Cortex of kidney (tissue), 1 donor: ENCODE measurements around the gene PRXL2B.
"Not testable (repeated sequence)": the region's sequence is repeated elsewhere in the genome, so short reads cannot be mapped to it uniquely, and the experiment has no call there.

Experiments
- DNase-seq: peaks from one replicate; lab custom pipeline; 2025; lab: John Stamatoyannopoulos, UW

PRXL2B gene, protein sequence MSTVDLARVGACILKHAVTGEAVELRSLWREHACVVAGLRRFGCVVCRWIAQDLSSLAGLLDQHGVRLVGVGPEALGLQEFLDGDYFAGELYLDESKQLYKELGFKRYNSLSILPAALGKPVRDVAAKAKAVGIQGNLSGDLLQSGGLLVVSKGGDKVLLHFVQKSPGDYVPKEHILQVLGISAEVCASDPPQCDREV

DNA sequence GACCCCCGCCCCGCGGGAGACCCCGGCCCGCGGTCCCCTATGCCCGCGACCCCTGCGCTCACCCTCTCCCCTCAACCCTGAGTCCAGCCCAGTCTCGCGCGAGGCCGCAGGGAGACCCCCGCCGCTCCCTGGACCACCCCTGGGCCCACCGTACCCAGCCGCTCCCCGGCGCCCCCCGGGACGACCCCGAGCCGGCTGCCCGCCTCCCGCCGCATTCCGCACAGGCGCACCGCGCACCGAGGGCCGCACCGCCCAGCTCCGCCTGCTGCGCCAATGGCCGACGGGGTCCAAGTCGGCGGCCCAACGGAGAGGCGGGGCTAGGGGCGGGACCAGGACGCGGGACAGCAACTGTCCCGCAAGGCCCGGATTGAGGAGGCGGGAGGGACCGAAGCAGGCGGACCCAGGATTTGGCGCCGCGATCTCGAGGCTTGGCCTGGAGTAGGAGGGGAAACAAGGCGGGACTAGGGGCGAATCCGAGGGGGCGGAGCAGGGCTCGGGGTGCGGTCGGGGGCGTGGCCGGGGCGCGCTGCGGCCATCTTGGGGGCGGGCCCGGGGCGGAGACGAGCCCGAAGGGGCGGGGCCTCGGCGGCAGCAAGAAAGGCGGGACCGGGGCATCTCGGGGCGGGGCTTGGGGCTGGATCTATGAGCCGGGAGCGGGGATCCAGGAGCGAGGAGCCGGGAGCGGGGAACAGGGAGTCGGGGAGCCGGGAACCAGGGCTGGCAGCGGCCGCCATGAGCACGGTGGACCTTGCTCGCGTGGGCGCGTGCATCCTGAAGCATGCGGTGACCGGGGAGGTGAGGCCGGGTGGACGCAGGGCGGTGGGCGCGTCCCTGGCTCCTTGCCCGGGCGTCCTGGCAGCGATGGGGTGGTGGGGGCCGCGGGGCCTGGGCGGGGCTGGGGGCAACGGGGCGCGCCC, at the start of gene PRXL2B:
TSS of gene PRXL2B (plus strand) at position 624 of the 917 bp plus-strand sequence. CDS start at position 733, 109 bp downstream.
- DNase-seq = peak; percentile 99

DNA sequence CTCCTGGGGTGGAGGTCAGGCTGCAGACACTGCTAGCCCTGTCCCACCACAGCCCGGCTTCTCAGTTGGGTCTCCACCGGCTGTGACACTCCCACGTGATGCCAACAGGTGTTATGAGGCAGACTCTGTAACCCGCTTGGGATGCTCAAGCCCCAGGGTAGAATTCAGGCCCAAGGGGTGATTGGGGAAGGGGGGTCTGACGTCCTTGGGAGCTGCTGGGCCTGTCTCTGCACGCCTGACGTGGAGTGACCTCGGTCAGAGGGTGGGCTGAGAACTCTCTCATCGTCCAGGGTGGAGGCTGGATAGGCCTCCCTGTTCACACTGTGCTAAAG, 48.8 kb upstream of the PRXL2B start:
- no peak for DNase-seq

DNA sequence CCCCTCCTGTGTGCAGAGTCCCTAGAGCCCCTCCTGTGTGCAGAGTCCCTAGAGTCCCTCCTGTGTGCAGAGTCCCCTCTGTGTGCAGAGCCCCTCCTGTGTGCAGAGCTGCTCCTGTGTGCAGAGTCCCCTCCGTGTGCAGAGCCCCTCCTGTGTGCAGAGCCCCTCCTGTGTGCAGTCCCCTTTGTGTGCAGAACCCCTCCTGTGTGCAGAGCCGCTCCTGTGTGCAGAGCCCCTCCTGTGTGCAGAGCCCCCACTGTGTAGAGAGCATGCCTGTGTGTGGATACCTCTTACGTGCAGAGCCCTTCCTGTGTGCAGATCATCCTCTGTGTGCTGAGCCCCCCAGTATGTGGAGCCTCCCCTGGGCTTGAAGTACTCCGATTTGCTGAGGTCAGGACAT, 48.2 kb upstream of the PRXL2B start:
- DNase-seq = no peak

DNA sequence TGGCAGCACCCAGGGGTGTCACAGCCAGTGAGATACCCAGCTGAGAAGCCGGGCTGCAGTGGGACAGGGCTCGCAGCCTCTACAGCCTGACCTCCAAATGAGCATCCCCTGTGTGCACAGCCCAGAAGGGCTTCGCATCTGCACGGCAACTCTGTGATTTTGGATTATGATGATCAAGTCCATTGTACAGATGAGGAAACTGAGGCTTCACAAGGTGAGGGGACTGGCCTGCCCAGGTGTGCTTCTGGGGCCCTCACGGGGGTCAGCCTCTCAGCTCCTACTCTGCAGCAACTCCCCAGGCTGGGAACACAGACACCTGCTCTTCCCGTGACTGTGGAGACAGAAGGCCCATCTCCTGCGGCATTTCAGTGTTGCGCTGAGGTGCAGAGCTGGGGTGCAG, 47.7 kb upstream of the PRXL2B start:
- no peak for DNase-seq

DNA sequence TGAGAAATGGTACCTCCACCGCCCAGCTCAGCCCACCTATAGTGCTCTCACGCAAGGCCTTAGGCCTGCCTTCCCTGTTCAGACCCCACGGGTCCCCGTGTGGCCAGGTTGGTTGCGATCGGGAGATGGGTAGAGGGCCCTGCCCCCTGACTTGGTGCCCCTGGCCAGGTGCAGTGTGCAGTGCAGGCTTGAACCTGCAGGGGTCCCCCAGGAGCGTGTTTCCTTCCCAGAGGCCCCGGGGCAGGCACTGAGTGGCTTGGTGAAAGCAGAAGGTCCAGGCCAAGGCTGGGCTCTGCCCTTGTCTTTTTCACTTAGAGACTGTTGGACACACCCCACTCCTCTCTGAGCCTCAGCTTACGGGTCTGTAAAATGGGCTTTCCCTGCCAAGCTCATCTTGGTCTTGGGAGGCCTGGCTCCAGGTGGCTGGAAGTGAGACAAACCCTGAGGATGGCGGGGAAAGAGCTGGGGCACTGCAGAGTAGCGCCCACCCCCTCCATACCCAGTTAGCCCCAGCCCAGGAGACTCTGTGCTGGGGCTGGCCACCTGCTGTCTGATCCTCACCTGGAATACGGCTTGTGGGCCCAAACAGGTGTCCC, 47.2 kb upstream of the PRXL2B start:
- DNase-seq = no peak

DNA sequence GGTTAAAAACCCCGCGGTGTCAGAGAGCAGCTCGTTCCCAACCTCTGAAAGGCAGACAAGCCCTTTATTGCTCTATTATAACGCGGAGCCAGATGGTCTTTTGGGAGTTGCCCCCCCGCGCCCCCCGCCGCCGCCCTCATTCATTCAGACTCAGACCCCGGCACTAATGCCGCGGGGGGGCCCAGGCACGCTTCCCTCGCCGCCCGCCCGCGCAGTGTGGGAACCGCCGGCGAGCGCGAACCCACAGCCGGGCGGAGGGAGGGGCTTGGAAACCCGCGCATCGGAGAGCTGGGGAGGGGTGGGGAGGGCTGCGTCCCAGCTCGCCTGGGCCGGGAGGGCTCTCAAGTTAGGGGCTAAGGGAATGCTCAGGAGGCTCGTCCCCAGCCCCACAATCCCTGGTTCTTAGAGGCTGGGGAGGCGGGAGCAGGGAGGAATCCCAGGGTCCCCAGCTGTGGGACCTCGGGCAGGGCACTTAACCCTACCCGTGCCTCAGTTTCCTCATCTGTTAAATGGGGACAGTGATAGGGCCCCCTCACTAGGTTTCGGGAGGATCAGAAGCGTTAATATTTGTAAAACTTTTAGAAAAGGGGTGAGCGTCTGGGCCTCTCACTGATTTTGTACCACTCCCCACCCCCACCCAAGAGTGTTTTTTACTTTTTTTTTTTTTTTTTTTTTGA, 45.6 kb upstream of the PRXL2B start:
- no peak for DNase-seq

DNA sequence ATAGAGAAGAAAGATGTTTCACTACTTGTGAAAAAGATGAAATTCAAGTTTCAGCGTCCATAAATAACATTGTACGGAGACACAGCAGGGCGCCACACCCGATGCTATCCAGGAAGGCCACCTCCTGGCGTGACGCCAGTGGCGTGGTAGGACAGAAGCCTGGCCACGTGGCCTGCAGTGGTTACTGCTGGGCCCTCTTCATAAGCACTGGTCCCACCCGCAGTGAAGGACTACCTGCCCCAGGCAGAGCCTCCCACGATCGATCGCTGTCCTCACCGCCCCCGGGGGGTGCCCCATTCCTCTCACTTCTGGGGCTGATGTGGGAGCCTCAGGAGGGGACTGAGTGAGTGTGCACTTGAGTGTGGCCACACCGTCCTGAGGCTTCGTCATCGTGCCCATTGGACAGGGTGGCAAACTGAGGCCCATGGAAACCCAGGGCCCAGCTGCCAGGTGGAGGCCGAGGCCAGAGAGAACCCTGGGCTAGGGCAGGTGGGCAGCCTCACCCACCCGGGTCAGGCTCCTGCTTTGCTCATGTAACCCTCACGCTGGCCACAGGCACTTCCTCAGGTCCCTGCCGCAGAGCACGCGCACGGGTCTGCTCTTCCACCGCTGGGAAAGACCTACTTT, 44.8 kb upstream of the PRXL2B start:
- DNase-seq = no peak

DNA sequence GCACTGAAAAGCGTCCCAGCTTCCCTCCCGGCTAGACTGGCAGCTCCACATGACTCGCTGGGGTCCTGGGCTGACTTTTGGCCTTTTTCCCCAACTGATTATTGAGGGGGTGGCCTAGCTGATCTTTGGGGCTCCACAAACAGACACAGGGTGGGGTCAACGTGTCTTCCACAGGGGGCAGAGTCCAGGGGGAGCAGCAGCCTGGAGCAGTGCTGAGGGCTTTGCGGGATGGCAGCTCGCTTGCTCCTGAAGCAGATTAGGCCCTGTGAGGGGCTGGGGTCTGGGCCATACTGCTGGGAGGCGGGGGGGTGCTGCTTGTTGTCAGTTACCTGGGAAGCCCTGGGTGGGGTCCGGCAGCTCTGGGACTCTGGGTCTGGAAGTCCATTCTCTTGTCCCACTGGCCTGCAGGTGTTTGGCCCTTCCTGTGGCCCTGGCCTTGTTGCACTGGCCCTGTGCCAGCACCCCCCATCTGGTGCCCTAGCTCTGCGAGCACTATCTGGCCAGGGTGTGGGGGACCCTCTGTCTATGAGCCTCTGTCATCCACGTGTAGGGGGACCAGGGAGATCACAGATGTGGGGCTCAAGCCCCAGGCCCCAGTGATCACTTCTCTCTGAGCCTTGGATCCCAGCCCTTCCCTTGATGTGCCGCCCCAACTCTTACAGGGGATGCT, 44.2 kb upstream of the PRXL2B start:
- no peak for DNase-seq

DNA sequence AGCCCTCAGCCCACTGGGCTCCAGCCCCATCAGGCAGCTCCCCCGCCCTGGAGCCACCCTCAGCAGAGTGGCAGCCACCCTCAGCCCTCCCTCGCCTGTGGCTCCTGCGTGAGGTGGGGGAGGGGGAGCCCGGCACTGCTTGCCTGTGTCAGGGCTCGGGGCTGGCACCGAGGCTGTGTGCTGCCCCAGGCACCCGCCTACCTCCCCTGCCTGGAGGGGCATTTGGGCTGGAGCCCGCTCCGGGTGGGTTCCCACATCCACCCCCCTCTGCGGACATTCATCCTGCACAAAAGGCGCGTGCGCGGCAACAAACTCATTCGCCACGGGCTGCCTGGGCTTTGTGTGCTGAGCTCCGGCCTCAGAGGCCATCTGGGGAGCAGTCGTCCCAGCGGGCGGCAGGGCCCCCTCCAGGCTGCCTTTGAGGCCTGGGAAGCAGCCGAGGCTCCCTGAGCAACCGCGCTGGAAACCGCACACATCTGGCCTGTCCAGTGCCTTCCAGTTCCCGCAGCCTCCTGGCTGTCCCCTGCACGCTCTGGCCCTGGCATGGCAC, 43.0 kb upstream of the PRXL2B start:
- DNase-seq = no peak

DNA sequence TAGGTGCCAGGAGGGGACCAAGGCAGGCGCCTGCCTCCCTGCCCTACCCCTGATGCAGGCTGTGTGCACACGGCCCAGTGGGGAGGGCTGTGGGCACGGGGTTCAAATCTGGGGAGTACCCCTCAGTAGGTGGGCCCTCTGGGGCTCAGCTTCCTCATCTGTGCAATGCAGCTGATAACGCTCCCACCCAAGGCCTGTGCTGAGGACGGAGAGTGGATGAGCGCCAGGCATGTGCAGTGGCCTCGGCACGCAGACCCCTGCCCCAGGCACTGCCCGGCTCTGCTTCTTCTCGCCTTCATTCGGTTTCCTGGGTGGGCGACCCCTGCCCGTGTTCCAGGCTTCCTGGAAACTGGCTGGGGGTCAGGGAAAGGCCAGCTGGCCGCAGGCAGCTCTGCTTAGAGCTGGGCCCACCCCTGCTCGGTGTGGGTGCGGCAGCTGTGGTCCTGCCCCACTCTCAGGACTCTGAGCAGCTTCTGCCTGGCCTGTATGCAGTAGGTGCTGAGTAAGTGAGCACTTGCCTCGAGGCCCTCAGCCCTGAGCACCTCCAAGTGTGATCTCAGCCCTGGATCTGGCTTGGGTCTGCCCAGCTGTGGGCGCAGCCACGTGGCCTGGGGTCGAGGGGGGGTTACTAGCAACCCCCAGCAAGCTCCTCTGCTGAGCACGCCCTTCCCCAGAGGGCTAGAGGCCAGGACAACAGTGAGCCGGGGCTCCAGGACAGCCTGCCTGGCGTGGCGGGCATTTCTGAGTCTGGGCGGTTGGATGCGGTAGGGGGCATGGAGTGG, 42.3 kb upstream of the PRXL2B start:
- DNase-seq = no peak

DNA sequence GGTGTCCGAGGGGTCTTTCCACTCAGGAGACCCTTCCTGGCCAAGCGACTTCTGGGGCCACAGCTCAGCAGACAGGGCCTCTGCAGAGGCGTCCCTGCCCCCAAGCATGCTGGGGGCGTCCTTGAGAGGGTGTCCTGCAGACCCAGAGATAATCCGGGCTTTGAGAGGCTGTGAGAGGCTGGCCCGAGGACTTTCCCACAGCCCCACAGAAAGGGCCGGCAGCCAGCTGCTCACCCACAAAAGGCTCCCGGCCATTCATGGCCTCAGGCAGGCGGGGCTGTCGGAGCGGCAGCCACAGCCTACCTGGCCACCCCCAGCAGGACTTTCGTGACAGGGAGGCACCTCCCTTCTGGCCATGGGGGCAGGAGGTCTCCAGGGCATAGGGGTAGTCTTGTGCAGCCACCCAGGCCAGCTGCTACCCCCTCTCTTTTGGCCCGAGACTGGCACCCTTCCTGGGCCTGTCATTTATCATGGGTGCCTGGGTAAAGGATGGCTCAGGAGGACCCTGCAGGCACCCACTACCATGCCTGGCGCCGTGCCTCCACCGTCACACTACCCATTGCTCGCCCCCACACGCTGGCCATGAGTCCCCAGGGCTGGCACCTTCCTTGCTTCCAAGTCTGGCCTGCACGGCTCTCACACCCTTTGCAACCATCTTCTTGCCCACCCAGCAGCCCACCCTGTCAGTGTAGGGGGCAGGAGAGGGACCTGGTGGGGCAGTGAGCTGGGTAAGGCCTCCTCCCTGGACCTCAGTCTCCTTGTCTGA, 41.5 kb upstream of the PRXL2B start:
- DNase-seq = no peak

DNA sequence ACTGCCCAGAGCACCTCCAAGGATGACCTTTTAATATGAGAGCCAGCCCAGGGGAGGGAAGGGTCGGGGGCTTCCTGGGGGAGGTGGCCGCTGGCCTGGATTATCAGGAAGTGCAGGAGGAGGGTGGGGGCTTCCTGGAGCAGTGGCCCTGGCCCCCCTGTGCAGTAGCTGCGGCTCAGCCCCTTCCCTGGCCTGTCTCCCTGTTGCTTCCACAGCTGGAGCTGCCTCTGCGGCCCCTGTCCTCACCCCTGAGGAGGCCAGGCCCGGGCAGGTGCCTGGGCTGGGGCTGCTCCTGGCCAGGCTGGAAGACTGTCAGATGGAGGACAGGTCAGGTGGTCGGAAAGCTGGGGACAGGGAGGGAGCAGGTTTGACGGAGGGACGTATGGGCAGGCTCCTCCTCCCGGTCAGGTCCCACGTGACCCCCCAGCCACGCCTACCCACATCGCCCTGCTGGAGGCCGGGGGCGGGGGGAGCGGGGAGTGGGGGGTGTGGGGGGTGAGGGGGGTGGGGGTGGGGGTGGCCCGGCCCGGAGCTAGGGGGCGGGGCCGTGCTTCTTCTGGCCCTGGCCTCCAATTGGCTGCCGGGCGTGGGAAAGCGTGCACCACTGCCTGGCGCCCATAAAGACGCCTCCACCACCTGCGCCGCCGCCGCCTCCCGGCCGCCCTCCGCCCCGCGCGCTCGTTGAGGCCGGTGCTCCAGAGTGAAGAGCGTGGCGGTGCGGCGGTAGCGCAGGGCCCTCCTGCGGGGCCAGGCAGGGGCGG, 40.6 kb upstream of the PRXL2B start:
- DNase-seq = no peak

DNA sequence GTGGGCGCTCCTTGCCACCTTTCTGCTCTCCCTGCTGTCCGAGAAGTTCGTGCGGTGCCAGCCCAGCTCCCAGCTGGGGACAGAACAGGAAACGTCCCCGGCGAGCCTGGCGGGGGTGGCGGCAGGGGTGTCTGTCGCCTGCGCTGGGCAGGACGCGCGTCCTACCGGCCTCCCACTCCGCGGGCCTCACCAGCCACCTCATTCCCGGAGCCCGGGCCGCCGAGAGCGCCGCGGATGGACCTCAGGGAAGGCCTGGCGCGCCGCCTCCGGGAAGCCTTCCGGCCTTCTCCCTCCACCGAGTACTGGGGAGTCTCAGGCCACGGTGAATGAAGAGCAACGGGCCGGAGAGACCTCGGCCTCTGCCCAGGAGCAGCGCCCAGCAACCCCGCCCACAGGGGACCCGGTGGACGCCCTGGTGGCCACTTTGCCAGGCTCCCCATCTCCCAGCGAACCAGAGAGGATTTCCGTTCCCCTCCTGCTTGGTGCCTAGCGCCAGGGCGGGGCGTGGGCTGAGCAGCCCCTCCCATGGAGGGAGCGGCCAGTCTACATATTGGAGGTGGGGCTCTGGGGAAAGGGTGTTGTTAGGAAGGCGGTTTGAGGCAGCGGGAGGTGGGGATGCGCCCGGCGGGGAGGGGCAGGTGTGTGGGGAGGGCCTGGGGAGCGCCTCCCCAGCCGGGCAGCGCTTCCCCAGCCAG, 39.9 kb upstream of the PRXL2B start:
- no peak for DNase-seq

DNA sequence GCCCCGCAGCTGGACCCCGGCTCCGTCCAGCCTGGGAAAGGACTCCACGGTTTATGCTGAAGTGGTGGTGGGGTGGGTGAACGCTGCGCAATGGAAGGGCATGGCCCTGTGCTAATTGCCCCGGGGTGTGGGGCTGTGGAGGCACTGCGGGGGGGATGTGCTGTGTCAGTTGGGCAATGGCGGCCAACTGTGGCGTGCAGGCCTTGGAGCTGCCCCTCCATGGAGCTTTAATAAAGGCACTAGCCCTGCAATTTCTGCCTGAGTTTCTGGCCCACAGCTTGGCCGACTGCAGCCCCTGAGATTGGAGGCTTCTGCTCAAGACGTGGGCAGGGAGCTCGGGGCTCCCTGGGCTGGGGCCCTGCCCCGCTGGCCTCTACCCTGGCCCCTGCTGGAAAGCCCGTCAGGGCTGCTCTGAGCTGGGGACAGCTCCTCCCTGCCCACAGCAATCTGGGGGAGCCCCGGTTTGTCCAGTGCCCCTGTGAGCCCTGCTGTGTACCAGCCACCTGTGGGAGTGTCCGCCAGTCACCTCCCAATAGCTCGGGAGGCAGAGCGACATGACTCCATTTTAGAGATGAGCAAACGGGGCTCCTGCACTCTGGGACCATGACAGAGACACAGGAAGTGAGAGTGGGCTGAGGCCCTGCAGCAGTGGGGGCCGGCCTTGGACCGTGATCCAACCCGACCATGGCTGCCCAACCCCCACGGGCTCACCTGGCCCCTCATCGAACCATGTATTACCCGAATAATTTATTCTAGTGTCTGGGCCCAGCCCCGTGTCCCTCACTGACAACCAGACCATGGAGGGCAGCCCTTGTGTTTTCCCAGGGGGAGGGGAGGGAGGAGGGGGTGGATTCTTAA, 39.1 kb upstream of the PRXL2B start:
- DNase-seq = no peak

DNA sequence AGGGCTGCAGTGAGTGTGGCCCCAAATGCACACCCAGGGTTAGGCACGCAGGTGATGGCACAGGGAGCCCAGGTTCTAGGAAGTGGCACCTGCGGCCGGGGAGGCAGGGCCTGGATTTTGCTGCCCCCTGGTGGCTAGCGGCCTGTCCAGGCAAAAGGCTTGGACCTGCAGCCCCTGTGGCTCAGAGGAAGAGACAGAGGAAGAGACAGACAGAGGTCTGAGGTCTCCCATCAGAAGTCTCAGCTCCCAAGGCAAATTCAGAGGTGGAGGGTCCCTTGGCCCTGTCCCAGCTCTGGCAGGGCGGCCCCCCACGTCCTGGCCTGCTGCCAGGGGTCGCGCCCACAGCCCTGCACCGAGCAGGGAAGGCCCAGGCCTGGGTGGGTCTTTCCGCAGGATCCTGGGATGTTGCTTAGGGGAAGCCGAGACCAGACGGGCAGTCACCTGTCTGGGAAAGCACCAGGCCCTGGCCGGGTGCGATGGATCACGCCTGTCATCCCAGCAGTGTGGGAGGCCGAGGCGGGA, 38.4 kb upstream of the PRXL2B start:
- no peak for DNase-seq

DNA sequence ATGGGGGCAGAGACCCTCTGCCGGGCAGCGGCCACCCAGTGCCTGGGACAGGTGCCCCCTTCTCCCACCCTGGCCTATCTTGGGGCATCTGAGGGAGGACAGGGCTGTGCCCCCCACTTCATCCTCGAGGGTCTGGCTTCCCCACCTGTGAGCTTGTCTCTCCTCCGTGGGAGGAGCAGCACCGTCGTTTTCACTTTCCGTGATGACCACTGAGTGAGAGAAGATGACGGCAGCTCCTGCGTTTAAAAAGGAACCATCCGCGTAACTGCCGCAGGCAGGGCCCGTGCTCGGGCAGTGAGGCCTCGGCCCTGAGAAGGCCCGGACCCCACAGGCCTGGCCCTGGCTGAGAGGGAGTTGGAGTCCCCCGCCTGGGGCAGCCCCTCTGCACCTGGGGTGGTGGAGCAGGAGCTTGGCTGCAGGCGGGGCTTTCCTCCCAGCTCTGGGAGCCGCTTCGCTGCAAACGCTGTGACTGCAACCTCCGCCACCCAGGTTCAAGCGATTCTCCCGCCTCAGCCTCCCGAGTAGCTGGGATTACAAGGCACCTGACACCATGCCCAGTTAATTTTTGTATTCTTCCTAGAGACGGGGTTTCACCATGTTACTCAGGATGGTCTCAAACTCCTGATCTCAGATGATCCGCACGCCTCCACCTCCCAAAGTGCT, 37.1 kb upstream of the PRXL2B start:
- not testable (repeated sequence) for DNase-seq
